ENCODE measurements around the gene CD99L2.

CD99L2 gene

GRCh38 chrX:150766351-150767044 lies 132.0 kb downstream of the CD99L2 start:
- DNase-seq (ENCODE audit: low read depth), result no peak
- no peak overlapping the region for H3K4me3 ChIP-seq (ENCODE audit: low read depth, low read length)
- peak; percentile 29 for TF ChIP-seq CTCF (conservative IDR thresholded peaks at IDR 0.05; ENCODE audit: low read depth, low read length)

DNA sequence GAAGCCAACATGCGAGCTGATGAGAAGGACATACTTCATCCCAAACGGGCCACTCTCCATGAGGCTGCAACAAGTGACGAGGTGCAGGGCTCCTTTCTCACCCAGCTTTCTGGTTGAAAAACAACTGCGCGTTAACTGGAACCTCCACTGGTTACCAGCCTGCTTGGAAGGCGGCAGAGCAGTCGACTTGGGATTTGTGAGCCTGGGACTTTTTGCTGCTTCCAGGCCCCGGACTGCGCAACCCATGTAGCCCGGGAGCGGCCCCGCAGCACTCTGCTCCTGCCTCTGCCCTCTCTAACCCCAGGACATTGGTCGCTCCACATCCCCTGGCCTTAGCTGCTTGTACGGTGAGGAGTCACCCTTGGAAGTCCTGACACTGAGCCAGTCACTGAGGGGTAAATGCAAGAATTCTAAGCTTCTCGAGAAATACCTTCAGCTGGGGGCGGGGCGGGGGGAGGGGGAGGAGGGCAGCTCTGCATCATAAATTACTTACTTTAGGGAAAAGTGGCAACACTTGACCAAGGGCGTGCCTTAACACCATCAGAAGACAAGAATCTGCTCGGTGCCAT lies 132.6 kb downstream of the CD99L2 start:
- no peak for TF ChIP-seq CTCF (conservative IDR thresholded peaks at IDR 0.05; ENCODE audit: low read depth, low read length)
- DNase-seq (ENCODE audit: low read depth), result no peak
- no peak overlapping the region for H3K4me3 ChIP-seq (ENCODE audit: low read depth, low read length)

GRCh38 chrX:150765237-150765636 lies 133.2 kb downstream of the CD99L2 start:
- TF ChIP-seq CTCF (conservative IDR thresholded peaks at IDR 0.05; ENCODE audit: low read depth, low read length), result no peak
- DNase-seq (ENCODE audit: low read depth), result no peak
- no peak overlapping the region for H3K4me3 ChIP-seq (ENCODE audit: low read depth, low read length)

DNA sequence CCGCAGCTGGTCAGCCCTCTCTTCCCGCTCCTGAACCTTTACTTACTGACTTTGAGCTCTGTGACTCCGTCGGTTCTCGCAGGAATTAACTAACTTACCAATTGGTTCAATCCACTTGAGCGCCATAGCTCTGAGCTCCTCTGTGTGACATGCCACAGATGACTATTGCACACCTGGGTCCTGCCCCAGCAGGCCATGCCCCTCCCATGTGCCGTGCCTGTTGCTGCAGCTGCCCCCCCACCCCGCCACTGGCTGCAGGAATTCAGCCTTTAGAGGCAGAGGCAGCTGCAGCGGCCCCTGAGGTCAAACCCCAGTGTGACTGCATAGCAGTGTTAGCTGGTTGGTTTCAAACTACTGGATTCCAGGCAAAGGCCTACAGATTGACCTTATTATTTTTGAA lies 134.7 kb downstream of the CD99L2 start:
- peak; percentile 49 for DNase-seq (ENCODE audit: low read depth)
- TF ChIP-seq CTCF (conservative IDR thresholded peaks at IDR 0.05; ENCODE audit: low read depth, low read length), result no peak
- H3K4me3 ChIP-seq (ENCODE audit: low read depth, low read length), result no peak overlapping the region

DNA sequence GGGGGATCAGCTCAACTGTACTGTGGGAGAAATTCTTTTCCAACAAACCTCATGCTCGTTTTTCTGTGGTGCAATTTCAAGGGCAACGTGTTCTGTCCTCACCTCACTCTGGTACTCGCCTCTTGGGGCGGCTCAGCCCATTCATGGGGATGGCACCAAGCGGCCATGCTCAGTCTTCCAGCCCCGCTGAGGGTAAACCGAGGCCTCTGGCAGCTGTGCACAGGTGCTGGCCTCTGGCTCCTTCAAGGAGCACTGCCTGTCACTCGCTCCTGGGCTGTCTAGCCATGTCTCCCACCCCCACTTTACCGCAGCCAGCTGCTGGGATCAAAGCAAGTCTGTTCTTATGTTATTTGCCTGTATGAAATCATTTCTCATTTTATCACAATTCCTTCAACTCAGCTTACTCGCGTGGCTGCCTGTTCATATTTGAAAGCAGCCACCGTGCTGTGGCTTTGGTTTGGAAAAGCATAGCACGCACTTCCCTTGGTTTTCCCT lies 135.1 kb downstream of the CD99L2 start:
- TF ChIP-seq CTCF (conservative IDR thresholded peaks at IDR 0.05; ENCODE audit: low read depth, low read length), result no peak
- no peak for DNase-seq (ENCODE audit: low read depth)
- H3K4me3 ChIP-seq (ENCODE audit: low read depth, low read length), result no peak overlapping the region

- peak; percentile 9 for DNase-seq (ENCODE audit: low read depth)
- no peak for TF ChIP-seq CTCF (conservative IDR thresholded peaks at IDR 0.05; ENCODE audit: low read depth, low read length)
- no peak overlapping the region for H3K4me3 ChIP-seq (ENCODE audit: low read depth, low read length)
These were observed 136.0 kb downstream of the CD99L2 start for GRCh38 chrX:150762258-150763165.
